Skin epidermis (tissue), 12 donors: ENCODE measurements around the gene PRR29.
"Not testable (repeated sequence)": the region's sequence is repeated elsewhere in the genome, so short reads cannot be mapped to it uniquely, and the experiment has no call there.

Source experiments
- H3K27ac ChIP-seq, 21 experiments: fragments of 200-600 bp; sonication (generic) in 11 of 21; one replicate each; pipeline ENCODE4 v1.5.0; 2020; ENCODE audit warnings: mild to moderate bottlenecking in 3 of 21, inconsistent platforms in 2 of 21, moderate library complexity in 2 of 21
- H3K4me3 ChIP-seq, 7 experiments: fragments of 200-600 bp; sonication (generic) in 2 of 7; one replicate each; pipeline ENCODE4 v1.5.0; 2020; ENCODE audit warnings: inconsistent platforms in 2 of 7, mild to moderate bottlenecking in 2 of 7, moderate library complexity in 1 of 7

PRR29 gene

DNA sequence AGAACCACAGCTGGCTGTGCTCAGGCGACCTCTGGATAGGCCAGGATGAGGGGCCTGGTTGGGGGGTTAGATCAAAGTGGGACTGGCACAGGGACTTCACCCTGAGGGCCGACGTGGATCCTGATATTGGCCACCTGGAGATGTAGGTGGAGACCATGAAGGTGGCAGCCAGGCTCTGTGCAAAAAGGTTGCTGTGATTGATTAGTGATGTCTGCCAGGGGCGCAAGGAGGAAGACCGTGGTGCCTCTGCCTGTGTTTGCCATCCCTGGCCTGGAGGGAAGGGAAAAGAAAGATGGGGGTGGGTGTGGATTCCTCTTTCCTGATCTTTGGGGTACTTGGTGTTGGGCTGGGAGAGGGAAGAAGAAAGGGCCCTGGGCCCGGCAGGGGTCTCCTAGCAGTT, 24.9 kb upstream of the PRR29 start:
- Histone ChIP-seq H3K27ac (no peak overlapping the region), H3K4me3 (no peak overlapping the region)

DNA sequence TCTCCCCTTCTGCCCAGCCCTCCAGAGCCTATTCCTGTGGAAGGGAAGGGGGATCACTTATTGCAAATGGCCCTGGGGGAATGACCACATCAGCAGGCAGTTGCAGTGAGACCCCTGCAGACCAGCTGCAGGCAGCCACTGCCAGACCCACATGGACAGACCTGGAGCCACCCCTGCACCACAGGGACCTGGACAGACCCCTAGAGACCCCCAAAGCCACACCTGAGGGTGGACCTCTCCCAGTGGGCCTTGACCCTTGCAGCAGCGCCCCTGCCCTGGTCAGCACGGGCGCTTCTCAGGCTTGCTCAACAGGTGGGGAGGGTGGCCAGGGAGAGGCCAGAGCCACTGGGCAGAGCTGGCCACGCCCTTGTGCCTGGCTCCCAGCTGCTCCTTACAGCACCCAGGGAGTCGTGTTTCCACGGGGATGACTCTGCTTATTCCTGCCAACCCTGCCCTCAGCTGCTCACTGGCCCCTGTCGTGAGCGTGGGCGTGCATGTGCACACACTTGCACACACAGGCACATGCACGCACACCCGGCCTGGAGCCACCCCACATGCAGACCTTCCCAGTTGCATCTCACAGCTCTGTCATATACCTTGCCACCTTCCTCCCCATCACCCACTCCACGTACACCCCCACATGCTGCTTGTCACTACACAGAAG, 24.1 kb upstream of the PRR29 start:
- H3K27ac ChIP-seq, result peak overlapping the region in 1 of 21 experiments; percentile 9
- no peak overlapping the region for H3K4me3 ChIP-seq

DNA sequence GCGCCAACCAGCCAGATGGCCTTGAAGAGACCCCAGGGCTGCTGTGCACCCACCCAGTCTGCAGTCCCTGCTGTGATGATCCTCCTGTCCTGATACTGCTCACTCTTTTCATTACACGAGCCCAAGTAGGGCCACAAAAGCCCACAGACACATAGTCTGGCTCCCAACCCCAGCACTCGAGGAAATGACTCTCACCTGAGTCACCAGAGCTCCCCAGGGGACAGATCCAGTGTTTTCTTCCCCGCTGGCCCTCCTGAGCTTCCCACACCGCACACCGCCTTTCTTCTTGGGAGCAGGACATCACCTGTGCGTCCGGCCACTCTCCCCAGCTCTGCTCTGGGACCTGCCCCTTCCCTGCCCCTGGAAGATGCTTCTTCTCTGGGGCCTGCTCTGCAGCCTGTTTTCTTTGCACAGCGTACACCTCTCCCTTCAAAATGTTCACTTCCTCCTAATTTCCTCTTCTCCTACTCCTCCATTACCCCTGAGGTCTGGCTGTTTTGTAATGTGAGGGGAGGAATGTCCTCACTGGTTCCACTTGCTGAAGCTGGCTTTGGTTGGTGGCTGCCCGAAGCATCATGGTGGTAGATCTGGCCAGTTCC, 23.5 kb upstream of the PRR29 start:
- Histone ChIP-seq H3K4me3 (no peak overlapping the region), H3K27ac (peak overlapping the region in 1 of 21 experiments; percentile 9)

DNA sequence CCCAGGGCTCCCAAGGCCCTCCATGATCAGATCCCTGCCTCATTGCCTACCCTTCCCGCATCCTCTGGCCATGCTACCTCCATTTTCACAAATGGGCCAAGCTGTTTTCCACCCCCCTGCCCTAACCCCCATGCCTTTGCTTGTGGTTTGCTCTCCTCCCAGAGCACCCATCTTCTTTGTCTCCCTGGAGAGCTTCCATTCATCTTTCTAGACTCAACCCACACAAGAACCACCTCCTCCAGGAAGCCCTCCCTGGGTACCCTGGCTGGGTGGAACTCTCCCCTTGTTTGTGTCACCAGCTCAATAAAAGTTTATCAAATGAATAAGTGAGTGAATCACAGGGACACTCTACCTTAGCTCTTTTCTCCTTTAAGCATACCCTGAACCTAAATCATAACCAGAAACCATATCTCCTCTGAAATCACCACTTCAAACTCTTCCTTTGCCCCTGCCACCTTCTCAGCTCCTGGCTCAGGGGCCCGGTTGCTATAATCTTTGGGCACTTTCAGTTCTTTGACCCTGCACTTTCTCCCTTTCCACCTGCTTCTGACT, 22.5 kb upstream of the PRR29 start:
- Histone ChIP-seq H3K27ac (no peak overlapping the region), H3K4me3 (no peak overlapping the region)

DNA sequence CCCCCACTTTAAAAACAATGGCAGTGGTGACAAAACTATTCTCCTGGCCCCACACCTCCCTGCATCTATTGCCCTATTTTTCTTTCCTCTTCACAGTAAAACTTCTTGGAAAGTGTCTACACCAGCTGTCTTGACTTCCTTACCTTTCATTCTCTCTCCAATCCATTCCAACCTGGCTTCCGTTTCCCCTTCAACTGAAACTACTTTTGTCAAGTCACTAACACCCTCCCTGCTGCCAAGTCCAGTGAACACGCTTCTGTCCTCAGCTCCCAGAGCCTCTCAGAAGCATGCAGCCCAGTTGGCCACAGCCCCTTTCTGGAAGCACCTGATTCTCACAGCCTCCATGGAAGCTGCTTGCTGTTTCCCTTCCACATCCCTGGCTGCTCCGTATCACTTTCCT, 21.4 kb upstream of the PRR29 start:
- no peak overlapping the region for H3K27ac ChIP-seq

DNA sequence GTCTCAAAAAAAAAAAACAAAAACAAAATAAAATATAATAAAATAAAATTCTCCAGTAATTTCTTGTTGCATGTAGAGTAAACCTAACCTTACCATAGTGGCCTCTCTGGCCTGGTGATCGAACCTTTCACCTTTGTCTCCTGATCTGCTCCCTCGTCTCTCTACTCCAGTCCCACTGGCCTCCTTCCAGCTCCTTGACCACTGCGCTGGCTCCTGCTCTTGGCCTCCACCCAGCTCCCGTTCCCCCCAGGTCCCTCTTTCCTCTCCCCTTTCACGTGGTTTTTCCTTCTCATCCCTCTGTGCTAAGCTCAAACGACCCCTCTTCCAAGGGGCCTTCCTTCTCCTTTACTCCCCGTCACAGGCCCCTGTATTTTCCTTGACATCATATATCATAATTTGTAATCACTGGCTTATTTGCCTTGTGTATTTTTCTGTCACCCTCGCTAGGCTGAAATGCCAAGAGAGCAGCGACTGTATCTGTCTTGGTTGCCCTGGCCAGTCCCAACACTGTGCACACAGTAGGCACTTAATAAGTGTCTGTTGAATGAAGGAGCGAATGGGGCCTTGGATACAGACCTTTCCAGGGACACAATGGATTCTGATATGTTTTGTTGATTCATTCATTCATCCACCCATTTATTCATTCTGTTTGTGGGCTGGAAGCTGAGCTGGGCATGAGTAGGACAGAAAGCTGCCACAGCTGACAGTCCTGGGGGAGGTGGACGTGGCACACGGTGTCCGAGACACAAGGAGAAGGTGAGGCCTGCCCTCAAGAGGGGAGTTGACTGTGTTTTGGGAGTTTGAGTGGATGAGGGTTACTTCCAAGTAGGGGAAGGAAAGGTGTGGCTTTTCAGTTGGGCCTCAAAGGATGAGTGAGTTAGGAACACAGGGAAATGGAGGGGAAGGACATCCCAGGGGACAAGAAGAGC, 19.6 kb upstream of the PRR29 start:
- H3K27ac ChIP-seq, result no peak overlapping the region
- no peak overlapping the region for H3K4me3 ChIP-seq

More for the DNA sequence above, 21.4 kb upstream of the PRR29 start:
- no peak overlapping the region for H3K4me3 ChIP-seq

DNA sequence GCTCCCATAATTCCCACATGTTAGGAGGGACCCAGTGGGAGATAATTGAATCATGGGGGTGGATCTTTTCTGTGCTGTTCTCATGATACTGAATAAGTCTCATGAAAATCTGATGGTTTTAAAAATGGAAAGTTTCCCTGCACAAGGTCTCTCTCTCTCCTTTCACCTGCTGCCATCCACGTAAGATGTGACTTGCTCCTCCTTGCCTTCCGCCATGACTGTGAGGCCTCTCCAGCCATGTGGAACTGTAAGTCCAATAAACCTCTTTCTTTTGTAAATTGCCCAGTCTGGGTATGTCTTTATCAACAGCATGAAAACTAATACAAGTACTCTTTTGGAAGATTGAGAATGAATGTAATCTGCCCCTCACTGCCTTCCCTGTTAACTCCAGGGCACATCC, 15.5 kb upstream of the PRR29 start:
- peak overlapping the region in 3 of 21 experiments; percentile 27 to 76 (median 66) for H3K27ac ChIP-seq
- H3K4me3 ChIP-seq, result not testable (repeated sequence)

DNA sequence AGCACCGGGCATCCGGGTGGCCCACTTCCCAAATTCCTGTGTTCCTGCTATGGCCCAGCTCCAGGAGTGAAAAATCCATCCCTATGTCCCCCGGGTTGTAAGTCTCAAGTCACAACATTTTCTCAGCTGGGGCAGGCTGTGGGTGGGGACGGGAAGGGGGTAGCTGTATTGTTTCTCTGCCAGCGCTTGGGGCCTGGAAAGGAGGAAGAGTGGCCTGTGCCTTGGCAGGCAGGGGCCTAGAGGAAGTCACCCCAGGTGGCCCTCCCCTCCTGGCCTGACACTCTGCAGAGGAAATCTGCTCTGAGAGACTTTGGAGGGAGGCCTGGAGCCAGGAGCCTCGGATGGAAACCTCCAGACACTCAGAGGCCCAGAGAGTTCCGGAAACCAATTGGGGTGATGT, 14.8 kb upstream of the PRR29 start:
- Histone ChIP-seq H3K4me3 (no peak overlapping the region), H3K27ac (peak overlapping the region in 12 of 21 experiments; percentile 1 to 79 (median 26))

DNA sequence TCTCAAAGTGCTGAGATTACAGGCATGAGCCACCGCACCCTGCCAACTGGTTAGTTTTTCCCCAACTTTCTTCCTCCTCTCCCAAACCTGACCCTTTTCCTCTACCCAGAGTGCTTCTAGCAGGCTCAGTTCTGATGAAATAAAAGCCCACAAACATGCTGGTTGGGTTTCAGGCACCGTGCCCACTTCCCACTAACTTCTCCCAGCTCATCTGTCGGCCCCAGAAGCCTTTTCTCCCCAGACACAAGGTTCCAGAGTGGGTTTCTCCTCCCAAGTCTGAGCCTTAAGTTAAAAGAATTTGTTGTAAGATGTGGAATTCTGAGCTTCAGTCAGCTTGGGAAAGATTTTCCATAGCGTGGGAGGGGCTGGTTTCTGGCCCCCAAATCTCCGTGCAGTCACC, 13.9 kb upstream of the PRR29 start:
- Histone ChIP-seq H3K4me3 (no peak overlapping the region), H3K27ac (peak overlapping the region in 18 of 21 experiments; percentile 1 to 79 (median 34))

DNA sequence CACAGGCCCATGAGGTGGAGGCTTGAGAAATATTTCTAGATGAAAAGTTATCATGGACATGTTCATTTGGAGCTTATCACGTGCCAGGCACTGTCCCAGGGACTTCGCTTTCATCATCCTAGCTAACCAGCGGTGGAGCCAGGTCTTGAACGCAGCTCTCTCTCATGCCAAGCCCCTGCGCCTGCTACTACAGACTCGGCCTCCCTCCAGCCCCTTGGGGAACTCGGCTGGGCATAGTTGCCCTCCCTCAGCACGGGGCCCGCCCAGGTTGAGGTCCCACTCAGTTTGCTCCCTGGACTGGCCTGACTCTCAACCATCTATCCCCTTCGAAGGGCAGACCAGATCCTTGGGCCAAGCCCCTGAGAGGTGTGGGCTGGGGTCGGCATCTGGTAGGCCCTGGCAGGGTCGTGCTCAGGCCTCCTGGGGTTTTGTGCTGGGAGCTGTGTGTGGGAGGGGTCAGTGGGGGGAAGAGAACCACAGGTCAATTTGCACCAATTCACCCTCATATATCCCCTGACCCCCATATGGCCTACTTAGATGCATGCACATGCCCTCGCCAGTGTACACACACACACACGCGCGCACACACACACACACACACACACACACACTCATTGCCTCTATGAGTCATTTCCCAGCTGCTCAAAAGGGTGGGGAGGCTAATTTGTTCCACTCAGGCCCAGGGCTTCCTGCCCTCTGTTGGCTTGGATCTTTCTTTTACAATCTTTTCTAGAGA, 13.3 kb upstream of the PRR29 start:
- no peak overlapping the region for H3K4me3 ChIP-seq

DNA sequence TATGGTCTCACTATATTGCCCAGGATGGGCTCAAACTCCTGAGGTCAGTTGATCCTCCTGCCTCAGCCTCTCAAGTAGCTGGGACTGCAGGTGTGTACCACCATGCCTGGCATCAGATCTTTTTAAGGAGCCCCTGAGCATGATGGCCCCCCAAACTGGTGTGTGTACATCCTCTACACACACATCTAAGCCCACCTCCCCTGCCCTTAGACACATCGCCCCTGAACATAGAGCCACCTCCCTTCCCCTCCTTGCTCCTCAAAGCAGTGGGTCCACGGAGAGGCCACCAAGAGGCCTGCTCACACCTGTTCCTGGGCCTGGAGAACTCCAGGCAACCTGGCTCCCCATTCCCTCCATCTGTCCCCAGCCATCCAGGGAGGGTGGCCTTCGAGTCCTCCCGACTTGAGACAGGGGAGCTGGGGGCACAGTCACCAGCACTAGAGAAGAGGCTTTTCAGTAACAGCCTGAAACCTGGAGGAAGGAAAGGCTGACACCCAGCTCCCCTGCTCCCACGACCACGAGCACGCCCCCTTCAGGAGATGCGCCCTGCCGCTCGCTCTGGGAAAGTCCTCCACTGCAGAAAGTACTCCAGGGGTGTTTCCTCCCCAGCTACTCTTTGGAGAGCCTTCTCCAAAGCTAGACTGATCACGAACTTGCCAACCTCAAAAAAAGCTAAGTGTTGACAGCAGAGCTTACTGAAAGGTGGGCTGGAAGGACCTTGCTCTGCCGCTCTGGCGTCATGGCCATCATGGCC, 12.6 kb upstream of the PRR29 start:
- peak overlapping the region in 15 of 21 experiments; percentile 23 to 80 (median 51) for H3K27ac ChIP-seq

More for the DNA sequence above, 13.3 kb upstream of the PRR29 start:
- peak overlapping the region in 16 of 21 experiments; percentile 1 to 80 (median 50) for H3K27ac ChIP-seq

DNA sequence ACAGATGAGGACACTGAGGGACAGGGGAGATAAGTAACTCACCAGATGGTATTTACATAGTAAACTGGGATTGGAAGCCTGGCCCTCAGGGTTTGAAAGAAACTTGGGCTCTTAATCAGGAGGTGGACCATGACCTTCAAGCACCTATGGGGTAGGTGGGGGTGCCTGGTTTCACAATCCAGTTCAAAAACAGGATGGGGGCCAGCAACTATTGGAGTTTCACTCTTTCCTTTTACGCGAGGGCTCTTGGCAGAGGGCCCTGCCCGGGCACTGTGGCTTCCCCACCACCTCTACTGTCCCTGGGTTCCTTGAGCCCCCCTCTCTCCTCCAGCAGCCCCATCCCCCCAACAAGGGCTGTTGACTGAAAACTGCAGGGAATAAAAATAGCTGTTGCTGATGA, 11.3 kb upstream of the PRR29 start:
- H3K27ac ChIP-seq, result no peak overlapping the region
- H3K4me3 ChIP-seq, result no peak overlapping the region

More for the DNA sequence above, 12.6 kb upstream of the PRR29 start:
- H3K4me3 ChIP-seq, result no peak overlapping the region

DNA sequence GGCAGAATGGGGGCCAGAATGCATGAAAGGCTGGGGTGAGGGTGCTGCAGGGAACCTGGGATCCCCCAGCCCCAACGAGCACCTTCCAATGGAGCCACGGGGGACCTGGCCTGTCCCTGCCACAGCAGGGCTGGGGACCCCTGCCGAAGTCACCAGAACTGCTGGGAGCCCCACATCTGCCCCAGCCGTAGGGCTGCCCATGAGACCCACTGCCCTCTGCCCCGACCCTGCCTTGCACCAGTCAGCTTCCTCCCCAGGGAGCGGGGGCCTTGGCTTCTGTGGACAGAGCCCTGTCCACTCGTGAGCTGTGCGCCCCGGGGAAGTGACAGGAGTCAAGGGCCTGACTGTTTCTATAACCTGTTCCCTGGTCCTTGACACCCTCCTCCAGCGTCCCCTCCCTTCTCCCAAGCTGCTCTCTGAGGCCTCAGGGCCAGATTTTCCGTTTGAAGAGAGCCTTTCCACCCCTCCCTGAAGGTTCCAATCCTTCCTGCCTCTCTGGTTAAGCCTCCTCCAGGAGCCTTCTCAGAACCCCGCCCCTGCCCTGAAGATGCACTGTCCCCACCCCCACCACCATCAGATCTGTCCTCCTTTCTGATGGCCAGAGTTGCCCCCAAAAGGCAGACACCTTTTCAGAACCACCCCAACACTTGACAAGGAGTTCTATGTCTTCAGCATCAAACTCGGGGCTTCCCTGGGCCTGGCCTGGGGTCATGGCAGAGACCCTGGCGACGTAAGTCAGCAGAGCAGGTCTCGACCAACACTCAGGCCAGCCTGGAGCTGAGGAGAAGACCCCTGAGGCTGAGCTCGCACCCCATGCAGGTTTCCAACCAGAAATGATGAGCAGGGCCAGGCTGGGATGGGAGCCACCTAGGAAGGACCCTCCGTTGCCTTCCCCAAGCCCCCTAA, 10.7 kb upstream of the PRR29 start:
- Histone ChIP-seq H3K27ac (no peak overlapping the region), H3K4me3 (no peak overlapping the region)

DNA sequence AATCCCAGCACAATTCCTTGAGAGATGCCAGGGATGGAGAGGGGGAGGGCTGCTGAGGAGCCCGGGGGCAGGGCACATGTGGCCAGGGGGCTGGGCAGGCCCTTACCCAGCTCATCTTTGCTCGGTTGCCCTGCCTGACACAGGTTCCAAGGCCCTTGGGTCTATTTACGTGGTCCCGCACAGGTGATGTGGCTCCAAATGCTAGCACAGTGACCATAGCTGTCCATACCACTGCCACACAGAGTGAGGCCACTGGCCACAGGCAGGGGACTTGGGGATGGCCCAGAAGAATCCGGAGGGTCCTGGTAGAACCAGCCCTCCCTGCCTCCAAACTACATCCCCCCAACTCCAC, 10.0 kb upstream of the PRR29 start:
- no peak overlapping the region for H3K27ac ChIP-seq
- no peak overlapping the region for H3K4me3 ChIP-seq

DNA sequence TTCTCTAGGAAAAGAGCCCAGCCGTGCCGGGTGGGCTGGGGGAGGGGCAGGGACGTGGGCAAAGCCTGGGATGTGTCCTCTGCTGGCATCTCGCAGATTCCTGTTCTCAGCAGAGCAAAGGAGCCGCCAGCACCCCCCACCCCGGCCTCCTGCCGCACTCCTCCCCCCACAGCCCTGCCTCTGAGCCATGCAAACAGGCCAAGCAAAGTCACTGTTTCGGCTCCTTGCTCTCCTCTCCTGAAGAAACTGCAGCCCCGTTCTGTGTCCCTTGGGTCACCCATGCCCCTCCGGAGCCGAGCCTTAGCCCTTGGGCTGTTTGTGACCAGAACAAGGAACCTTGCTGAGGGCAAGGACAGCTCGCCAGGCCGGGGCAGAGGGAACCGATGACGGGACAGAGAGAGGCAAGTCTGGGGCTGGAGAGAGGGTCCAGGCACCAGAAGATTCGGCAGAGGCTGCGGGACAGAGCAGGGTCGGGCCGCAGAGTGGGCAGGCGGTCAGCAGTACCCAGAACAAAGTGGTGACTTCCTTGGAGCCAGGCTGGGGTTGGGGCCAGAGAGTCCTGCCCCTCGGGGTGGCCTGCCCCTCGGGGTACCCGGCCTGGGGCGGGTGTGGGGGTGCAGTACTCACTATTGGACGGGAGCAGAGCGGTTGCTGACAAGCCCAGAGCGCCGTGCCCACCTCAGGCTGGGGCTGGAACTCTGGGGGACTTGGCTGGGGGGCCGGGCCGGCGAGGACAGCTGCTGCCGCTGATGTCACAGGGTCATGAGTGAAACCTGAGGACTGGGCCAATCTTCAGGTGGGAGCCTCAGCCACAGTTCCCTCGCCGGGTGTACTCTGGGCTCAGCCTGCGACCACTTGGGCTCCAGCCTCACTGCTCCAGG, 9.2 kb upstream of the PRR29 start:
- no peak overlapping the region for H3K4me3 ChIP-seq
- H3K27ac ChIP-seq, result no peak overlapping the region

DNA sequence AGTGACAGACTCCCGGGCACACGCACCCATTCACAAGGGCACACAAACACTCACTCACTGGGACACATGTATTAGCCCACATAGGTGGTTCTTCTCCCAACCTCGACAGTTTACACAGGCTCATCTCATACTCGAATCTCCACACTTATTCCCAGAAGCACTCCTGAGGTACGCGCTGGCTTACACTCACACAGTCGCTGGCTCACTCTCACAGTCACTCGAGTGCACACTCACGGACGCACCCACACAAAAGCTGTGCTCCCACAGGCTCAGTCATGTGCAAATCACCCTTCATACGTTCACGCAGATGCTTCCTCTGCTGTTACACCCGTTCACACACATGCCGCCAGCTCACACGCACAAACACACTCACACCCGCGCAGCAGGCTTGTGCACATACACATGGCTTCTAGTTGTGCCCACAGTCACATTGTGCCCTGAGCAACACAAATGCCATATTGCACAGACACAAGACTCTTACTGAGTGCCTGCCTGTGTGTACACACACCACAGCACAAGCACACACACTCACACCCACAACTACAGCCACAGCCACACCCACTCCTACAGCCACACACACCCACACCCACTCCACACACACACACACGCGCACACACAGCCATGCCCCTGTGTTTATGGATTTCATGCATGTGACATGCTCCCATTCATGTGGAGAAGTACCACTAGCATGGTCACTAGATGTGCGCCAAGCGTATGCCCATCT, 8.4 kb upstream of the PRR29 start:
- no peak overlapping the region for H3K27ac ChIP-seq
- no peak overlapping the region for H3K4me3 ChIP-seq
